HG03064 (cell line): ENCODE results near the gene STXBP1.

Source experiments
- ATAC-seq: cut with Tn5 transposase; IDR thresholded peaks from one replicate; pipeline ENCODE4 v1.9.1; 2021; ENCODE audit warnings: low read depth; ENCODE audit not compliant: unreplicated experiment

STXBP1 gene

DNA sequence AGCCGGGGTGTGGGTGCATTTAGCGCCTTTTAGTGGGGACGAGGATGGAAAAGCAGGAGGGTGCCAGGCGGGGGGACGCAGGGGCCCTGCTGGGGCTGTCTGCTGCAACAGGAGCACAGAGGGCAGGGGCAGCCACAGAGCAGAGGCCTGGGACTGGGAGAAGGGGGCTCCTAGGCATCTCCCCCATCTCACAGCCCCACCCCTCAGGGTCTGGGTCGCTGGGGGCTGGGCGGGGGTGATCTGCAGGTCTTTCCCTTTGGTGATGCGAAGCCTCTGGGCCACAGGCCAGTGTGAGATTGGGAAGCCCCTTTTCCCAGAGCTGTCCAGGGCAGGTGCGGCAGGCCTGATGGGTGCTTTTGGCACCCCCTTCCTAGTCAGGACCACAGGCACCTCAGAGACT lies 118.2 kb downstream of the STXBP1 start:
- no peak for ATAC-seq

- no peak for ATAC-seq
Measured at GRCh38 chr9:127730799-127731410, 118.8 kb downstream of the STXBP1 start.

DNA sequence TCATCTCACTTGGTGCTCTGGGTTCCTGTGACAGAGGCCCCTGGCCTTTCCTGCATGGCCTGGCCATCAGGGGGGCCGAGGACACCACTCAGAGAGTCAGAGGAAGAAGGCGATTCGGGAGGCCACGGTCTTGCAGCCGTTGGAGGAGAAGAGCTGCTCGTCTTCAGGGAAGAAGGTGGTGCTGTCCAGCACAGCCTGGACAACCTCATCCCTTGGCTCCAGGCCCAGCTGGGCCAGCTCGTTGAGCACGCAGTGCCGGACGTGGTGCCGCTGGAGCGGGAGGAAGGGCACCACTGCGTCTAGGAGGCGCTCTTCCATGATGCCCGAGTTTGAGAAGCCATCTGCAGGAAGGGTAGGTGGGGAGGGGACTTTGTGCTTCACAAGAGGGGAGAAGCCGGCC lies 119.9 kb downstream of the STXBP1 start:
- ATAC-seq, result no peak

- ATAC-seq, result no peak
Measured at GRCh38 chr9:127732444-127732843, 120.4 kb downstream of the STXBP1 start.

GRCh38 chr9:127733614-127734013 lies 121.5 kb downstream of the STXBP1 start:
- no peak for ATAC-seq

DNA sequence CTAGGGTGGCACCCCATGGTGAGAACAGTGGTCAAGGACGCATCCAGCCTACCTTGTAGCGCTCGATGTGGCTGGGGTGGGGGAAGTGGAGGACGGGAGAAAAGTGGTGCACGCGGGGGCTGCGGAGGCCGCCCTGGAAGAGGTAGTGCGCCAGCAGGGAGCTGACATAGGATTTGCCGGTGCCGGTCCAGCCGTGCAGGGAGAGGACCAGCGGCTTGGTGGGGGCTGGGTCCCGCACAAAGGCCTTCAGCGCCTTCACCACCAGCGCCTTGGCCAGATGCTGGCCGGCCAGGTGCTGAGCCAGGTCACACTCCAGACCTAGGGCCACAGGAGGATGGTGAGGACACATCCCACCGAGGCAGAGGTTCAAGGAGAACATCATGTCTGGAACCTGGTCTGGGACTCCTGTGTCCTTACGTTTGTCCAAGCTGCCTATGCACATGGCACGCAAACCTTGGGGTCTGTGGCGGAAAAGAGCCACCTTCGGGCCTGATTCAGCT lies 122.2 kb downstream of the STXBP1 start:
- no peak for ATAC-seq

- peak; percentile 81 for ATAC-seq
Measured at GRCh38 chr9:127734747-127735529, 122.9 kb downstream of the STXBP1 start, which contains the start of gene TOR2A. TOR2A (minus strand) TSS chr9:127735294; CDS start chr9:127735270, 24 bp downstream.

- ATAC-seq, result no peak
Measured at GRCh38 chr9:127735530-127736185, 123.6 kb downstream of the STXBP1 start.

DNA sequence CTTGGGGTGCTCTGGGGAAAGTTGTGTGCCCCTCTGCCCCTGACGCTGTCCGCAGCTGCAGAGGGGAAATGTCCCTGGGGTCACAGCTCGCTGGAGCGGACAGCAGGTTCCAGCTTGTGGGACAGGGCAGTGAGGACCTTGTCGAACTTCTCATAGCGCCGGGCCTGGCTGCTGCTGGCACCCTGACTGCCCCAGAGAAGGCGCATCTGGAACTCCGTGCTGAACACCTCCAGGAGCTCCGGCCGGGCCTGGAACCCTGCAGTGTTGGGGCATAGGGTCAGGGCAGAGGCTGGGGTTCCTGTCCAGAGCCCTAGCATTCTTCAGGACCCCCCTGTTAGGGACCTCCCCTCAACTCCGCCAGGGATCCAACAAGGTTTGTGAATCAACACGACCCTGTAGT lies 126.6 kb downstream of the STXBP1 start:
- no peak for ATAC-seq

DNA sequence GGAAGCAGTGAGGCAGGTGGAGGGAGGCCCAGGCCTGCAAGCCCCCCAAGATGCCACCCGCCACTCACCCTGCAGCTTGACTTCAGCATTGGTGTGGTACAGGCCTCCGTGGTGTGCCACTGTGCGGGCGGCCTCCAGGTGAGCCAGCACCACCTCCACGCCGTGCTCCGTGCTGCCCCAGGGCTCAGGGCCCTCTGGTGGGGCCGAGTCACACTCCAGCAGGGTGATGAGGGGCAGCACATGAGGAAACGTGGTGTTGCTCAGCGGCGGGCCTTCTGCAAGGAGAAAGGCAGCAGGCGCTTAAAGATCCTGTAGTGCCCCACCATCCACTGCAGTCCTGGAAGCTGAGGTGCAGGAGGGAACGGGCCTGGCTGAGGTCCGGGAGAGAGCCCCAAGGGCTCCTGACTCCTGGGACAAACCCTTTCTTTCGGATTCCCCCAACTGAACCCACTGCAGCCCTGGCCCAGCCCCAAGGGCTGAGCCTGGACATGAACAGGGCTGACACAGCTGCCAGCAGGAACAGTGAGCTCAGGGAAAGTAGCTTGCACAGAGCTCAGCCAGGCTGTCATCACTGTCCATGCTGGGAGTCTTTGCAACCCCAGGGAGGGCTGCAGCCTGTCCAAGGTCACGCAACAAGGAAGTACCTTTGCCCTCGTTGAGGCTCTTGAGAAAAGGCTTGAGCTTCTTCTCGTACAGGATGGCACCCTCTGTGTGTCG lies 127.7 kb downstream of the STXBP1 start:
- ATAC-seq, result no peak

- ATAC-seq, result no peak
Measured at GRCh38 chr9:127741831-127742434, 129.9 kb downstream of the STXBP1 start.
